ENCODE measurements around the gene CD207. TPM values are rescaled to one million over a fixed set of nuclear protein-coding genes. Genes with fewer than 3 reads are reported as not detected.

CD207 gene
- total and polyA plus RNA-seq, 2 of the 8 experiments (the other 6 are each of a cell fraction or from before 2014, with no cell fraction given) = not detected

DNA sequence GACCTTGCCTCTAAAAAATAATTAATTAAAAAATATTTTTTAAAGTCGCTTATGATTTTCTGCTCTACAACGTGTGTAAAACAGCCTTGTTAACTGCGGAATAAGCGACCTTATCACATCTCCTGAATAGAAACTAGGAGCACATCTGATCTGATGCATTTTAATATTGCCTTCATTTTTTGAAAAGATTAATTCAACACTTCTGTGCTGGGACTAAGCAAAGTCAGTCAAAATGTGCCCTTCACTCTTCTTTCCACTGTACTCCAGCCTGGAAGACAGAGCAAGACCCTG, 27.8 kb downstream of the CD207 start (continued):
- TF ChIP-seq CTBP2 (IDR thresholded peaks at IDR 0.05; ENCODE audit: borderline replicate concordance, insufficient read depth, insufficient read length, low read length) (no peak), NRF1 (IDR thresholded peaks at IDR 0.05; ENCODE audit: low read depth, low read length) (no peak)

Measured in H1 (cell line).